ENCODE results near the gene RRM1. TPM values are rescaled to one million over a fixed set of nuclear protein-coding genes. Genes with fewer than 3 reads are reported as not detected.
A peak's percentile ranks its signal among the peaks of the same experiment; 100 is the strongest.

Gene RRM1
- total and polyA plus RNA-seq, 2 of the 13 experiments (the other 11 are each of a cell fraction or from before 2014, with no cell fraction given) = 17.3 to 108 TPM

GRCh38 chr11:4059424-4059823 lies 35.2 kb upstream of the RRM1 start (continued):
- TF ChIP-seq ZHX2 (IDR thresholded peaks at IDR 0.05; ENCODE audit: low read depth) (no peak), ZHX2 (CRISPR knock-in tag; IDR thresholded peaks at IDR 0.05; ENCODE audit: borderline replicate concordance) (no peak), ATF7-NPFF (CRISPR knock-in tag; IDR thresholded peaks at IDR 0.05; ENCODE audit: low read depth) (no peak), KLF11 (CRISPR knock-in tag; IDR thresholded peaks at IDR 0.05) (no peak)

GRCh38 chr11:4060182-4060923 lies 34.2 kb upstream of the RRM1 start:
- Histone ChIP-seq H3K4me2 (ENCODE audit: low read depth, low read length) (no peak overlapping the region), H4K20me1 (ENCODE audit: insufficient read depth, low read length) (no peaks in the 10 kb centered on the region), H3K79me2 (ENCODE audit: insufficient read depth, low read length) (no peaks in the 10 kb centered on the region), H3K4me1 (ENCODE audit: insufficient read depth, low read length) (peaks cover 22% of the 10 kb centered on the region), H3K27me3 (ENCODE audit: control insufficient read depth in 1 of 2, insufficient read depth in 2 of 2, low read length in 2 of 2) (no peaks in the 10 kb centered on the region; a peak in 1 of 5 replicates), H2AFZ (ENCODE audit: low read length) (no peak overlapping the region), H3K4me3 (replicated peaks in 1 of 3; ENCODE audit: insufficient read depth in 1 of 3, low read depth in 2 of 3, low read length in 3 of 3) (no peak overlapping the region), H3K36me3 (replicated peaks in 1 of 2; ENCODE audit: control insufficient read depth in 1 of 2, insufficient read depth in 2 of 2, low read length in 2 of 2) (peaks cover 8 to 31% of the 10 kb centered on the region in 2 experiments), H3K9ac (ENCODE audit: insufficient read depth, low read depth, low read length) (no peak overlapping the region), H3K9me3 (ENCODE audit: low read length) (no peaks in the 10 kb centered on the region), H3K27ac (ENCODE audit: extremely low read length, insufficient read depth, low read length) (no peak overlapping the region)
- peak; percentile 80 for DNase-seq (ENCODE audit: low spot score)
- BruUV-seq (replicated peaks) = no TSS peak
- ChIA-PET POLR2A (interaction anchor here (1.2 to 2.3 kb wide), 6 partner anchors 11 to 219 kb away, joined by 3 to 12 read pairs (median 4); partner anchors contain the start of genes RHOG and STIM1), CTCF (ENCODE audit: low intra/inter-chr PET ratio, low total read pairs) (no interaction called here)
- intact Hi-C loops (cut with micrococcal nuclease; ENCODE audit: unreplicated experiment) (loop anchor here (2.0 kb wide), 1 partner anchor 16 kb away; no protein-coding TSS in a partner anchor), in situ Hi-C loops (cut with HindIII; ENCODE audit: extremely low pct_ligation_motif_present, low pct_unique_long_range_greater_than_20kb) (loop anchor here (10.0 kb wide), 1 partner anchor 106 kb away; no protein-coding TSS in a partner anchor)
- WGBS (ENCODE audit: low lambda C conversion rate) = 21% methylated on average over 4 of the region's 4 CpGs
- FAIRE-seq = peak; percentile 71
- ATAC-seq = peak; percentile 89
- no peak for TF ChIP-seq ZMYM3 (CRISPR knock-in tag; IDR thresholded peaks at IDR 0.05)
- TF ChIP-seq SOX13 (IDR thresholded peaks at IDR 0.05) = no peak
- peak in 1 of 2 experiments; percentile 81; a peak in 2 of 4 replicates for TF ChIP-seq SOX13 (CRISPR knock-in tag; conservative IDR thresholded peaks at IDR 0.05 in 1 of 2, IDR thresholded peaks at IDR 0.05 in 1 of 2)
- TF ChIP-seq PLRG1 (conservative IDR thresholded peaks at IDR 0.05) = no peak
- peak; percentile 62 for TF ChIP-seq POGZ (CRISPR knock-in tag; IDR thresholded peaks at IDR 0.05)
- no peak for TF ChIP-seq TBX2 (CRISPR knock-in tag; IDR thresholded peaks at IDR 0.05; ENCODE audit: borderline replicate concordance)
- 0 out of 2 replicates have a peak, but pooled peaks have one; percentile 18 for TF ChIP-seq ELF3 (CRISPR knock-in tag; IDR thresholded peaks at IDR 0.05)
- 0 out of 2 replicates have a peak, but pooled peaks have one; percentile 29 for TF ChIP-seq NR2C2 (CRISPR knock-in tag; IDR thresholded peaks at IDR 0.05; ENCODE audit: borderline replicate concordance)
- no peak for TF ChIP-seq KMT2B (CRISPR knock-in tag; IDR thresholded peaks at IDR 0.05)
- TF ChIP-seq SKI (IDR thresholded peaks at IDR 0.05; ENCODE audit: partially characterized antibody) = peak; percentile 27
- TF ChIP-seq SOX6 (IDR thresholded peaks at IDR 0.05) = no peak
- TF ChIP-seq SOX6 (CRISPR knock-in tag; IDR thresholded peaks at IDR 0.05) = peak; percentile 74
- 0 out of 2 replicates have a peak, but pooled peaks have one; percentile 8 for TF ChIP-seq ATF7 (IDR thresholded peaks at IDR 0.05)
- no peak for TF ChIP-seq ATF7 (CRISPR knock-in tag; IDR thresholded peaks at IDR 0.05)

Data from HepG2 (cell line).